Measurements from ENCODE around the gene FEM1B.

Gene FEM1B

GRCh38 chr15:68325726-68326125 lies 48.2 kb downstream of the FEM1B start:
- Histone ChIP-seq H3K9me2 (replicated peaks; ENCODE audit: insufficient read depth, low read length) (no peaks in the 10 kb centered on the region), H3K79me2 (ENCODE audit: low read length) (no peaks in the 10 kb centered on the region), H3K4me2 (ENCODE audit: low read depth, low read length) (no peak overlapping the region), H3K27ac (ENCODE audit: low read length) (no peak overlapping the region), H3K36me3 (replicated peaks; ENCODE audit: insufficient read depth, low read length) (no peaks in the 10 kb centered on the region), H3K4me1 (ENCODE audit: low read length) (no peaks in the 10 kb centered on the region), H3K27me3 (replicated peaks; ENCODE audit: insufficient read depth, low read length) (0 out of 2 replicates have a peak, but pooled peaks cover 3% of the 10 kb centered on the region), H4K20me1 (ENCODE audit: insufficient read depth, low read length) (no peaks in the 10 kb centered on the region), H3K9me3 (replicated peaks; ENCODE audit: insufficient read depth, low read length) (no peaks in the 10 kb centered on the region), H3K9ac (ENCODE audit: low read length) (no peak overlapping the region), H3K4me3 (ENCODE audit: low read length) (no peak overlapping the region), H2AFZ (ENCODE audit: low read length) (no peak overlapping the region), H3F3A (ENCODE audit: insufficient read depth, low read length) (no peaks in the 10 kb centered on the region)
- no peak for TF ChIP-seq EZH2 (optimal IDR thresholded peaks at IDR 0.05; ENCODE audit: low read depth, low read length)
- TF ChIP-seq EZH2phosphoT487 (IDR thresholded peaks at IDR 0.05; ENCODE audit: low read length) = no peak
- TF ChIP-seq CTCF (IDR thresholded peaks at IDR 0.05; ENCODE audit: low read length) = no peak
- no peak for DNase-seq

GRCh38 chr15:68326711-68327354 lies 49.3 kb downstream of the FEM1B start:
- Histone ChIP-seq H3K9me3 (replicated peaks; ENCODE audit: insufficient read depth, low read length) (no peaks in the 10 kb centered on the region), H3K27ac (ENCODE audit: low read length) (no peak overlapping the region), H3K4me1 (ENCODE audit: low read length) (no peaks in the 10 kb centered on the region), H3K79me2 (ENCODE audit: low read length) (no peaks in the 10 kb centered on the region), H3K36me3 (replicated peaks; ENCODE audit: insufficient read depth, low read length) (no peaks in the 10 kb centered on the region), H3K4me3 (ENCODE audit: low read length) (no peak overlapping the region), H3K9me2 (replicated peaks; ENCODE audit: insufficient read depth, low read length) (no peaks in the 10 kb centered on the region), H3K4me2 (ENCODE audit: low read depth, low read length) (no peak overlapping the region), H3K27me3 (replicated peaks; ENCODE audit: insufficient read depth, low read length) (0 out of 2 replicates have a peak, but pooled peaks cover 3% of the 10 kb centered on the region), H3K9ac (ENCODE audit: low read length) (no peak overlapping the region), H2AFZ (ENCODE audit: low read length) (no peak overlapping the region), H3F3A (ENCODE audit: insufficient read depth, low read length) (no peaks in the 10 kb centered on the region), H4K20me1 (ENCODE audit: insufficient read depth, low read length) (no peaks in the 10 kb centered on the region)
- TF ChIP-seq CTCF (IDR thresholded peaks at IDR 0.05; ENCODE audit: low read length) (no peak), EZH2phosphoT487 (IDR thresholded peaks at IDR 0.05; ENCODE audit: low read length) (no peak), EZH2 (optimal IDR thresholded peaks at IDR 0.05; ENCODE audit: low read depth, low read length) (no peak)
- DNase-seq = no peak

DNA sequence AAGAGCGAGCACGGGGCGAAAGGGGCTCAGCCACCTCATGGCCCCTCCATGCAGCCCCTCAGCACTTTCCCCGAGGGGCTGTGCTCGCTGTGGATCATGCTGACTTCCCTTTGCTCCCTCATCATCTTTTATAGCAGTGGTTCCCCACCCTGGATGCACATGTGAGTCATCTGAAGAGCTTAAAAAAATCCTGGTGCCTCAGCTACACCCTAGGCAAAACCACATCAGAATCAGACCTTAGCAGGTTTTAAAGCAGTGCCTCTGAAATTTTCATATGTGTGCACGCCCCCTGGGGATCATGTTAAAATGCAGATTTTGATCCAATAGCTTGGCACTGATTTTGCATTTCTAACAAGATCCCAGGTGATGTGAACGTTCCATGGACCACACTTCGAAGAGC lies 50.9 kb downstream of the FEM1B start:
- H3K79me2 ChIP-seq (ENCODE audit: low read length) = no peaks in the 10 kb centered on the region
- H2AFZ ChIP-seq (ENCODE audit: low read length) = no peak overlapping the region
- H3K27me3 ChIP-seq (replicated peaks; ENCODE audit: insufficient read depth, low read length) = 0 out of 2 replicates have a peak, but pooled peaks cover 3% of the 10 kb centered on the region
- DNase-seq = no peak
- no peak overlapping the region for H3K27ac ChIP-seq (ENCODE audit: low read length)
- no peak overlapping the region for H3K4me3 ChIP-seq (ENCODE audit: low read length)
- H3F3A ChIP-seq (ENCODE audit: insufficient read depth, low read length) = no peaks in the 10 kb centered on the region
- no peaks in the 10 kb centered on the region for H3K9me3 ChIP-seq (replicated peaks; ENCODE audit: insufficient read depth, low read length)
- H4K20me1 ChIP-seq (ENCODE audit: insufficient read depth, low read length) = no peaks in the 10 kb centered on the region
- H3K4me1 ChIP-seq (ENCODE audit: low read length) = no peaks in the 10 kb centered on the region
- no peak overlapping the region for H3K9ac ChIP-seq (ENCODE audit: low read length)
- H3K9me2 ChIP-seq (replicated peaks; ENCODE audit: insufficient read depth, low read length) = no peaks in the 10 kb centered on the region
- no peaks in the 10 kb centered on the region for H3K36me3 ChIP-seq (replicated peaks; ENCODE audit: insufficient read depth, low read length)
- TF ChIP-seq EZH2 (optimal IDR thresholded peaks at IDR 0.05; ENCODE audit: low read depth, low read length) (no peak), EZH2phosphoT487 (IDR thresholded peaks at IDR 0.05; ENCODE audit: low read length) (no peak), CTCF (IDR thresholded peaks at IDR 0.05; ENCODE audit: low read length) (no peak)
- no peak overlapping the region for H3K4me2 ChIP-seq (ENCODE audit: low read depth, low read length)

All from MM.1S (cell line).